Coronary artery (tissue), 2 donors: ENCODE measurements around the gene TRAPPC3L.

Source experiments
- DNase-seq: peaks from one replicate; pipeline ENCODE4 v3.0.0-alpha.2; 2017; ENCODE audit warnings: low spot score
- H3K27ac ChIP-seq, 2 donors: fragments of 200-600 bp; sonication (generic); one replicate each; pipeline ENCODE4 v1.5.1; 2016 to 2019
- H3K4me3 ChIP-seq: fragments of 200-600 bp; sonication (generic); 2 replicates; pipeline ENCODE4 v1.5.1; 2016; ENCODE audit warnings: mild to moderate bottlenecking, moderate library complexity
- CTCF ChIP-seq: fragments of 200-600 bp; sonication (generic); IDR thresholded peaks from one replicate; pipeline ENCODE4 v1.5.1; 2019; ENCODE audit warnings: antibody characterized with exemption

The TRAPPC3L gene

GRCh38 chr6:116471531-116471930 lies 74.0 kb downstream of the TRAPPC3L start:
- no peak for TF ChIP-seq CTCF
- Histone ChIP-seq H3K27ac (no peak overlapping the region), H3K4me3 (no peak overlapping the region)
- no peak for DNase-seq

GRCh38 chr6:116468293-116468692 lies 77.2 kb downstream of the TRAPPC3L start:
- H3K27ac ChIP-seq: no peak overlapping the region
- no peak for DNase-seq
- TF ChIP-seq CTCF: no peak
- no peak overlapping the region for H3K4me3 ChIP-seq

- DNase-seq: no peak
- no peak for TF ChIP-seq CTCF
- no peak overlapping the region for H3K4me3 ChIP-seq
- H3K27ac ChIP-seq: no peak overlapping the region
These were observed 78.0 kb downstream of the TRAPPC3L start for GRCh38 chr6:116467514-116467913.

GRCh38 chr6:116467096-116467495 lies 78.4 kb downstream of the TRAPPC3L start:
- Histone ChIP-seq H3K4me3 (no peak overlapping the region), H3K27ac (no peak overlapping the region)
- no peak for DNase-seq
- no peak for TF ChIP-seq CTCF

- TF ChIP-seq CTCF: no peak
- H3K27ac ChIP-seq: no peak overlapping the region
- no peak for DNase-seq
- H3K4me3 ChIP-seq: no peak overlapping the region
These were observed 80.2 kb downstream of the TRAPPC3L start for GRCh38 chr6:116465246-116465645.

GRCh38 chr6:116463301-116463700 lies 82.2 kb downstream of the TRAPPC3L start:
- Histone ChIP-seq H3K27ac (no peak overlapping the region), H3K4me3 (no peak overlapping the region)
- no peak for DNase-seq
- TF ChIP-seq CTCF: no peak

- DNase-seq: no peak
- peak overlapping the region; percentile 73 for H3K4me3 ChIP-seq
- no peak for TF ChIP-seq CTCF
- H3K27ac ChIP-seq: peak overlapping the region in 1 of 2 donors; percentile 37
These were observed 83.3 kb downstream of the TRAPPC3L start for GRCh38 chr6:116461932-116462885.
